ENCODE data around the gene APOBEC3H.

The APOBEC3H gene

DNA sequence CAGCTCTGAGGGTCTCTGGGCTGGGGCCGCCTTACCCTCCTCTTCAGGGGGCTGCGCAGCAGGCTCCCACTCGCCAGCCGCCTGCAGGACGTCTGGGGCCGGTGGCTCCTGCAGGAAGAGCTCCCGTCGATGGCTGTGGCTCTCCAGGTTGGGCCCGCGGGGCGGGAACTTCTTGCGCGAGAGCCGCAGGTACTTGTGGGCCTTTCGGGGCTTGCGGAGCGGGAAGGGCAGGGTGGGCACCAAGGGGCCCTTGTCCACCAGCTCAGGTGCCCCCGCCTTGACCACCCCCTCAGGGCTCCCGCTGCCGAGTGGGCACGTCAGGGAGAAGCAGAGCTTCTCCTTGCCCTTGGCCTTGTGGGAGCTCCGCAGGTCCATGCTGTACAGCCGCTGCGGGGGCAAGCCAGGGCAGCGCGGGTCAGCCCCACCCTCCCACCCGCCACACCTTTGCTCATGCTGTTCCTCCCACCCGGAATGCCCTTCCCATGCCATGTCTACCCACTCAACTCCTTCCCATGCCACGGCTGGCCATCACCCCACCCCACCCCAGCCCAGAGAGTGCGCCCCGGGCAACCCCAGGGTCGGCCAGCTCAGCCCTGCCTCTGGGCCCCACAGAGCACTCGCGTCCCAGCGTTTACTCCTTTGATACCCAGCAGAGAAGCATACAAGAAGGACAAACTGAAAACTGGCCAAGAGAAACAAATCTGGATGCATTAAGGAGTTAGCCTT lies 37.5 kb downstream of the APOBEC3H start:
- TF ChIP-seq, protein P1, sequence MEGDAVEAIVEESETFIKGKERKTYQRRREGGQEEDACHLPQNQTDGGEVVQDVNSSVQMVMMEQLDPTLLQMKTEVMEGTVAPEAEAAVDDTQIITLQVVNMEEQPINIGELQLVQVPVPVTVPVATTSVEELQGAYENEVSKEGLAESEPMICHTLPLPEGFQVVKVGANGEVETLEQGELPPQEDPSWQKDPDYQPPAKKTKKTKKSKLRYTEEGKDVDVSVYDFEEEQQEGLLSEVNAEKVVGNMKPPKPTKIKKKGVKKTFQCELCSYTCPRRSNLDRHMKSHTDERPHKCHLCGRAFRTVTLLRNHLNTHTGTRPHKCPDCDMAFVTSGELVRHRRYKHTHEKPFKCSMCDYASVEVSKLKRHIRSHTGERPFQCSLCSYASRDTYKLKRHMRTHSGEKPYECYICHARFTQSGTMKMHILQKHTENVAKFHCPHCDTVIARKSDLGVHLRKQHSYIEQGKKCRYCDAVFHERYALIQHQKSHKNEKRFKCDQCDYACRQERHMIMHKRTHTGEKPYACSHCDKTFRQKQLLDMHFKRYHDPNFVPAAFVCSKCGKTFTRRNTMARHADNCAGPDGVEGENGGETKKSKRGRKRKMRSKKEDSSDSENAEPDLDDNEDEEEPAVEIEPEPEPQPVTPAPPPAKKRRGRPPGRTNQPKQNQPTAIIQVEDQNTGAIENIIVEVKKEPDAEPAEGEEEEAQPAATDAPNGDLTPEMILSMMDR (conservative IDR thresholded peaks at IDR 0.05; ENCODE audit: low read depth, low read length) = no peak
- H3K4me3 ChIP-seq (ENCODE audit: low read depth, low read length) = no peak overlapping the region
- no peak for DNase-seq (ENCODE audit: low read depth)

DNA sequence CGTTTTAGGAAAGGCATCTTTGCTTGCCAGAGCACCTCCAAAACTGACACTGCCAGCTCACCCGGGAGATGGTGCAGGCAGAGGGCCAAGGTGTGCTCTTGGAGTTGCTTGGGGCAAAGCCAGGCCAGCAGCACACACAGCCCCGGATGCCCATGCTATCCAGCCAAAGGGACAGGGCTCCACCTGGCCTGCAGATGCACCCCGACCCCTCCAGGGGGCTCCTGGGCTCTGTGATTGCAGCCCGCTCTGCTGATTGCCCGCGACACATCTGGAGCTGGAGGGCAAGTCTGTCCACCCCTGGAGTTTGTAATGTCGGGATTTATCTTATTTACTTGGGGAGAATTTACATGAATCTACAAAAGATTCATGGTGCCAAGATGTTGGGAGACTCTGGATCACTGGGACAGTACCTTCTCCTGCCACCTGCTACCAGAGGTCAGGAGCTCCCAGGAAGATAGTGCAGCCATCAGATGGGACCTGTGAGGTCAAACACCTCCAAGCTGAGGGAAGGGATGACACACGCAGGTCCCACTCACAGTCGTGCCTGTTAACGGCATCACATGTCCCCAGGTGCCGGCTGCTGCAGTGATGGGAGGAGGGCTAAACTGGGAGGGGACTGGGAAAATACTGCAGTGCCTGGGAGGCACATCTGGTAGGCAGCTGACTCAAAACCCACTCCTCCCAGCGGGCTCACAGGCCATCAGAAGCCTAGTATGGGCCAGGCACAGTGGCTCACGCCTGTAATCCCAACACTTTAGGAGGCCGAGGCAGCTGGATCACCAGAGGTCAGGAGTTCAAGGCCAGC lies 38.2 kb downstream of the APOBEC3H start:
- DNase-seq (ENCODE audit: low read depth) = peak; percentile 48
- TF ChIP-seq, protein P1 (conservative IDR thresholded peaks at IDR 0.05; ENCODE audit: low read depth, low read length) = peak; percentile 76
- no peak overlapping the region for H3K4me3 ChIP-seq (ENCODE audit: low read depth, low read length)

DNA sequence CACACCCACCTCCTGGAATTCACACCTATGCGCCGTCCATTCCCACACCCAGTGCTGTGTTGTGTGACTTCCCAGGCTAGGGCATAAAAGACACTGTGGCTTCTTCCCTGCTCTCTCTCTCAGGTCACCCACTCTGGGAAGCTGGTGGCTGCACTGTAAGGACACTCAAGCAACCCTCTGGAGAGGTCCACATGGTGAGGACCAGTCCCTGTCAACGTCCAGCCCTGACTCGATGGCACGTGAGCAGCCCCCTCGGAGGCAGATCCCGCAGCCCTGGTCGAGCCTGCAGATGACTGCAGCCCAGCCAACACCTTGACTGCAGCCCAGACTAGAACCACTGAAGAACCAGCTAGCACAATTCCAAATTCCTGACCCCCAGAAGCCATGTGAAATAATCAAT lies 39.3 kb downstream of the APOBEC3H start:
- TF ChIP-seq, protein P1 (conservative IDR thresholded peaks at IDR 0.05; ENCODE audit: low read depth, low read length) = no peak
- DNase-seq (ENCODE audit: low read depth) = no peak
- H3K4me3 ChIP-seq (ENCODE audit: low read depth, low read length) = no peak overlapping the region

DNA sequence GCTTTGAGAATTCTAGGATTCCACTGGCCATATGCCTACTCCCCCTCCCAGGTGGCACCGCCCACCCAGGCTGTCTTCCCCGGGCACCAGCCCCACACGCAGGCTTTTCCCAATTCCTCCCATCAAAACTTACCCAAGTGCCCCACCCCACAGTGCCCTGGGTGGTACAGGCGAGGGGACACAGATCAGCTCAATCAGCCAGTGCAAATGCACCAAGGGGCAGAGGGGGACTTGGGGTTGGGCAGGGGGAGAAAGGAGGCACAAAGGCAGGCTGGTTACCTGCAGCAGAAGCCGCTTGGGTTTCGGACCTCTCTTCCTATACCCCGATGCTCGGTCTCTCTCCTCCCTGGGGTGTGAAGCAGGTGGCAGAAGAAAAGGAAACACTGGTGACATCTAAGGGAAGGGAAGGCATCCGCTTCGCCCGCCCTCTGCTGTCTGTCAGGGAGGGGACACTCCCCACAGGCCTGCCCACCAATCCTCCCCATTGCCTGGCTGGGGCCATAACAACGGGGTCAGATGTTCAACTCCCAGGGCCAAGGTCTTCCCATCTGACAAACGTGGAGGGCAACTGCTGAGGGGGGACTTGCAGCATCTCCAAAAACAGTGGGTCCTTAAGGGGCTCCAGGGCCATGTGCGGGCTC lies 41.4 kb downstream of the APOBEC3H start:
- TF ChIP-seq, protein P1 (conservative IDR thresholded peaks at IDR 0.05; ENCODE audit: low read depth, low read length) = no peak
- DNase-seq (ENCODE audit: low read depth) = no peak
- H3K4me3 ChIP-seq (ENCODE audit: low read depth, low read length) = no peak overlapping the region

DNA sequence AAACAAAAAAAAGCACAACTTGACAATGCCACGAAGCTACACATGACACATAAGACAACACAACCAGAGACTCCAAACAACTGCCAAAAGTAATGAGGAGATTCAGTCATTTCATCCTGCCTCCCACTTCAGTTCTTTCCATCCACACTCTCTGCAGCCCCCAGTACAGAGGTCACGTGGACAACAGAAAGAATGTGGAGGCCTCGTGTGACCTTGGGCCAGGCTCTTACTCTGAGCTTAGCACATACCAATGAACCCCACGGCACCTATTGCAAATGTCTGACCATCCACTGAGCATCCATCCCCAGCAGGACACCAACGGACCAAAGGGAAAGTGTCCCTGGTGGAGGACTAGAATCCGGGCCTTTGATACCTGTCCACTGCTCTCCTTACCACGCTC lies 42.9 kb downstream of the APOBEC3H start:
- TF ChIP-seq, protein P1 (conservative IDR thresholded peaks at IDR 0.05; ENCODE audit: low read depth, low read length) = no peak
- H3K4me3 ChIP-seq (ENCODE audit: low read depth, low read length) = no peak overlapping the region
- DNase-seq (ENCODE audit: low read depth) = no peak

DNA sequence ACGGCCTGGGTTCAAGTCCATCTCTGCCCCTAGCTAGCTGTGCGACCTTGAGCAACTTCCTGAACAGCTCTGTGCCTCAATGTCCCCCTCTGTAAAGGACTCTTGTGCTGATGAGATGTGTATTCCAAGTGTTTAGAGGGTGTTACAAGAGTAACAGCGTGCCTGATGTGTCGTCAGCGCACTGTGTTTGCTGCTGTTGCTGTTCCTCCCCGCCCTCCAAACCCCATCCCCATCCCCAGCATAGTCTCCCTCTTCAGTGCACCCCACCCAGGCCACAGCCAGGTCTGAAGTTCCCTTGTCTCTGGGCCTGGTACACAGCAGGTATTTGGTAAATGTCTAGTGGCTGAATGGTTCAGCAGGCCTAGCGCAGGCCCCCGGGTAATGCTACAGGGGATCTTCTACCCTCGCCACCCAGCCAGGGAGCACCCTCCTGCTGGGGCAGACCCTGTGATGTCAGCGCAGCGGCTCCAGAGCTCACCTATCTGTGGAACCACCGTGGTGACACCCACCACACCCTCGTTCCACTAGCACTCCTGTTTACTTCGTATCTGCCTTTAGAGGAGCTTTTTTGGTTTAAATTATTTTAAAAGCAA lies 45.1 kb downstream of the APOBEC3H start:
- TF ChIP-seq, protein P1 (conservative IDR thresholded peaks at IDR 0.05; ENCODE audit: low read depth, low read length) = no peak
- no peak overlapping the region for H3K4me3 ChIP-seq (ENCODE audit: low read depth, low read length)
- no peak for DNase-seq (ENCODE audit: low read depth)
